AG08395 (cell line): ENCODE measurements around the gene ERF.
A peak's percentile ranks its signal among the peaks of the same experiment; 100 is the strongest.

ENCODE experiments used
- DNase-seq: peaks from one replicate; pipeline ENCODE4 v3.0.0; 2012; ENCODE audit warnings: mixed read lengths, low spot score

Gene ERF

GRCh38 chr19:42254850-42255765 is at the start of gene ERF:
ERF (minus strand) TSS chr19:42255128; CDS start chr19:42254999, 129 bp downstream.
- peak; percentile 96 for DNase-seq

DNA sequence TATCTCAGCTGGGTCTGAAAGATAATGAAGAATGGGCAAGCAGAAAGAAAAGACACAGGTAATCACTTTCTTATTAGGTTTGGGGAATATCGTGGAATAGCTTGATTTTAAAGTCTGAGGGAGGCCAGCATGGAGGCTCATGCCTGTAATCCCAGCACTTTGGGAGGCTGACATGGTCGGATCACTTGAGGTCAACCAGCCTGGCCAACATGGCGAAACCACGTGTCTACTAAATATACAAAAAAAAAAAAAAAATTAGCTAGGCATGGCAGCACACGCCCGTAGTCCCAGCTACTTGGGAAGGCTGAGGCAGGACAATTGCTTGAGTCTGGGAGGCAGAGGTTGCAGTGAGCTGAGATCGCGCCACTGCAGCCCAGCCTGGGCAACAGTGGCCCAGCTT is 48.9 kb upstream of the ERF start:
- DNase-seq, result no peak

DNA sequence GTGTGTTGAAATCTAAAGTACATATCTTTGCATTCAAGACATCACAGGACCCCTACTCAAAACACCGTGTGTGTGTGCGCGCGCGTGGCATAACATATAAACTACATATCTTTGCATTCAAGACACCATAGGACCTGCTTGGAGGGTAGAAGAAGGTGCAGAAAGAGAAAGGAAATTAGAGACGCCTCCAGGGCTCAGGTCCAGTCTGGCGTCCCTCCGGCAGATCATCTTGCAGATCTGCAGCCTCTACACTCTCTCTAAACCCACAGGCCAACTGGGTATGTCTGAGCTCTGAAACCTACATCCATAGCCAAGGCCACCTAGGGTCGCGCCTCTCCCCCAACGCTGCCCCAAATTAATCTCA is 48.2 kb upstream of the ERF start:
- DNase-seq, result no peak

DNA sequence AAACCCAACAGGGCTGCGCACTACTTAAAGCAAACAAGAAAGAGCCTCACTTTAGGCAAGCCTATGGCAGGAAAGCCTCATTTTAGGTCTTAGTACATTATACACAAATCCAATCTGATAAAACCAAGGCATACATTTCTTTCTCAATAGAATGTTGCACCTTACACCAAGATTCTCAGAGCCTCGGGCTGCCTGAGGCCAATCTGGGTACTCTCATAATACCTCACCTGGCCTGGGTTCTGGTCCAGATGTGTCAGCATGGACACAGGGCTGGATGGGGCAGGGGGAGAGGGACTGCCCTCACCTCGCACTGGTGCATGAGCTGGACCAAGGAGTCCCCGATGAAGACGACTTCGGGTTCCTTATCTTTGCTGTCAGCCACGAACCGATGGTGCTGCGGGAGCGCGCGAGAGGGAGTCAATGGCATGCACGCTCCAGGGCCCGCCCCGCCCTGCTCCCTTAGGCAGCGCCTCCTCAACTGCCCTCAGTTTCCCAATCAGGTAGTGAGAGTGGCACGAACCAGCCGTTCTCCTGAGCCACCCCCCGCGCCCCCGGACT is 46.8 kb upstream of the ERF start, which contains the start of gene PRR19:
PRR19 (plus strand) TSS at position 487 of the 558 bp plus-strand sequence. CDS start 7,453 bp downstream, outside the sequence.
- no peak for DNase-seq

DNA sequence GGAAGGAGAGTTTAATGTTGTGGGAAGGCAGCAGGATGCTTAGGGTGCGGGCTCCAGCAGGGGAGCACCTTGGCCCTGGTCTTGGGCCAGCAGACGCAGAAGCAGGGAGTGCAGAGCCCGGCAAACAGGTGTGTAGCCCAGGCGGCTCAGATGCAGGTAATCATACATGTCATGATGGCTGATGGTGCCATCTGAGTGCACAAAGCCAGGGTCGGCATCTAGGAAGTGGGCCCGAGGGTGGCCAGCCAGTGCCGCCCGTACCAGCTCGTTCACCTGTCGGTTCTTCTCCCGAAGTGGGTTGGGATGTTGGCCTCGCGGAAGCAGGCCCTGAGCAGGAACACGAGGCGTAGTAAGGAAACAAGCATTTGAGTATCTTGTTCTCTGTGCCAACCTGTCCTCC is 42.1 kb upstream of the ERF start:
- DNase-seq, result no peak

- DNase-seq, result peak; percentile 75
Measured at GRCh38 chr19:42295831-42296525, 41.0 kb upstream of the ERF start.

DNA sequence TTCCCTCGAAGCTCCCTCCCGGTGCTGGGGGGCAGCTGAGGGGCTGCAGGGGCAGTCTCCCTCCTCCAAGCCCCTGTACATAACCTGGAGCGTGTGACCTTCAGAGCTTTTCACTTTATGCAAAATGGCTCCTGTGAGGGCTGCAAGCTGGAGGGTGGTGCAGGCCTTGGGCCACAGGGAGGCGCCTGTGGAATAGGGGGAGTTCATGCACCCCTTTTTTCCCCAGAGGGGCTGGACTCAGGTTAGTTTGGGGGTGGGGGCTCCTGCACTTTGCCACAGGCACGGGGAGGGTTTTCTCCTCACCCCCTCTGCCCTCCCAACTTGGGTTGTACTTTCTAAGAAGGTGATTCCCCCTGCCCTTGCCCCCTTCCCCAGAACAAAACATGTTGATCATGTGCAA is 40.4 kb upstream of the ERF start:
- DNase-seq, result no peak

- DNase-seq, result no peak
Measured at GRCh38 chr19:42294471-42295137, 39.7 kb upstream of the ERF start.

- no peak for DNase-seq
Measured at GRCh38 chr19:42293948-42294347, 39.0 kb upstream of the ERF start.

- DNase-seq, result no peak
Measured at GRCh38 chr19:42293540-42293939, 38.6 kb upstream of the ERF start.

GRCh38 chr19:42292963-42293362 is 38.0 kb upstream of the ERF start:
- no peak for DNase-seq

GRCh38 chr19:42292042-42292960 is 37.4 kb upstream of the ERF start:
- DNase-seq, result no peak

GRCh38 chr19:42291435-42291810 is 36.5 kb upstream of the ERF start:
- DNase-seq, result no peak

GRCh38 chr19:42290523-42291434 is 35.9 kb upstream of the ERF start:
- DNase-seq, result no peak

GRCh38 chr19:42290136-42290522 is 35.2 kb upstream of the ERF start:
- no peak for DNase-seq

DNA sequence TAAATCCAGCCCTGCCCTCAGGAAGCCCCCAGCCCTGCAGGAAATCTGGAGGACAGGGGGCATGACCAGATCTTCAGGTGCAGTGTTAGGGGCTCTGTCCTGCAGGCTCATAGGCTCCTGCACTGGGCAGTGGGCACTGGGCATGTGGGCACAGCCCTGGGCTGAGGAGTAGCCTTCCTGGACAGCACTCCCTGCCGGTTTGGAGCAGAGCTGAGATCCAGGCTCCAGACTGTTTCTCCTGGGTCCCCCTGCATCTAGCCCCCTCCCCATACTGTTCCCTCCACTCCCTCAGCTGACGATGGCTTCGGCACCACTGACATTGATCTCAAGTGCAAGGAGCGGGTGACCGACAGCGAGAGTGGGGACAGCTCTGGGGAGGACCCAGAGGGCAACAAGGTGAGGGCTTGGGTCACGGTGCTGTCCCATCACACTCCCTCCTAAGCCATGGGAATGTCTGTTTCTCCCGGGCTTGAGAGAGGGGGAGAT is 34.7 kb upstream of the ERF start:
- no peak for DNase-seq

- no peak for DNase-seq
Measured at GRCh38 chr19:42288881-42289555, 34.1 kb upstream of the ERF start.

DNA sequence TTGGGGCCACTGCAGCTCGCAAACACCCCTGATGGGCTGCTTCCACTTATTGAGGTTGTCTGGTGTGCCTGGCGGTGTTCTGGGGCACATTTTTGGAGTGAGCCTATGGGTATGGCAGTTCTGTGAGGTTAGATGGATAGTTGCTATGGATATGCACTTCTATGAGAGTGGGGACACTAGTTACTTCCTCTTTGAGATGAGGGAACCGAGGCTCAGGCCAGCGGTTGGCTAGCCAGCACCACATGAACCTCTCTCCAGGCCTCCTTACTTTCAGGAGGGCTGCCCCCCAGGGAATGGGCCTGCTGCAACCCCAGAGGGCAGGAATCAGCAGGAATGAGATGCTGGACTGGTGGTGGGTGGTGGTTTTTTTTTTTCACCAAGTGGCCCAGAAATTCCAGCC is 33.5 kb upstream of the ERF start:
- no peak for DNase-seq

DNA sequence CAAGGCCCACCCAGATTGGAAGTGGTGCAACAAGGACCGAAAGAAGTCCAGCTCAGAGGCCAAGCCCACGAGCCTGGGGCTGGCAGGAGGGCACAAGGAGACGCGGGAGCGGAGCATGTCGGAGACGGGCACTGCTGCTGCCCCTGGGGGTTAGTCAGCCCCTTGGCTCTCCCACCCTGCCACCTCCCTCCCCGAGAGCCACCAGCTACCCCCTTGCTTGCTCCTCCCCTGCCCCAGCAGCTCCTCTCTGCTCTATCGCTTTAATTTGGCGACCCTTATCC is 32.8 kb upstream of the ERF start:
- DNase-seq, result no peak
